Tibial nerve (tissue), 4 donors: ENCODE results near the gene SHISA6. TPM values are rescaled to one million over a fixed set of nuclear protein-coding genes. Genes with fewer than 3 reads are reported as not detected.
A peak's percentile ranks its signal among the peaks of the same experiment; 100 is the strongest.

Experiments
- DNase-seq, 2 donors: peaks; one replicate each; pipeline ENCODE4 v3.0.0-alpha.2; 2019; ENCODE audit warnings: low spot score in 2 of 2
- H3K27ac ChIP-seq, 4 donors: fragments of 200-600 bp; sonication (generic) in 3 of 4; one replicate each; pipeline ENCODE4 v1.5.1; 2017 to 2019; ENCODE audit warnings: mild to moderate bottlenecking in 1 of 4
- H3K27me3 ChIP-seq, 2 donors: fragments of 200-600 bp; sonication (generic) in 1 of 2; one replicate each; pipeline versions ENCODE4 v1.5.1 to v1.6.0; 2017 to 2019
- H3K36me3 ChIP-seq, 3 donors: fragments of 200-600 bp; sonication (generic); one replicate each; pipeline ENCODE4 v1.5.1; 2018 to 2019
- H3K4me1 ChIP-seq, 4 donors: fragments of 200-600 bp; sonication (generic) in 3 of 4; one replicate each; pipeline ENCODE4 v1.5.1; 2017 to 2019
- H3K4me3 ChIP-seq, 4 donors: fragments of 200-600 bp; sonication (generic) in 3 of 4; one replicate each; pipeline ENCODE4 v1.5.1; 2017 to 2019; ENCODE audit warnings: mild to moderate bottlenecking in 1 of 4, moderate library complexity in 1 of 4
- H3K9me3 ChIP-seq, 4 donors: fragments of 200-600 bp; sonication (generic) in 3 of 4; one replicate each; pipeline ENCODE4 v1.5.1; 2017 to 2019
- CTCF ChIP-seq, 5 experiments: fragments of 200-600 bp in 3 of 5; fragments of 450-650 bp in 2 of 5; sonication (generic) in 3 of 5; IDR thresholded peaks; one replicate each; pipeline ENCODE4 v1.5.1; 2016 to 2019; ENCODE audit warnings: antibody characterized with exemption in 5 of 5, mild to moderate bottlenecking in 3 of 5, moderate library complexity in 2 of 5
- EP300 ChIP-seq, 2 donors: sonication (generic); formaldehyde crosslinking; IDR thresholded peaks; one replicate each; pipeline ENCODE4 v1.6.1; 2017; ENCODE audit warnings: antibody characterized with exemption in 2 of 2, mild to moderate bottlenecking in 1 of 2
- POLR2A ChIP-seq, 2 donors: fragments of 450-650 bp; IDR thresholded peaks; one replicate each; pipeline ENCODE4 v1.6.1; 2017; ENCODE audit warnings: antibody characterized with exemption in 2 of 2, mild to moderate bottlenecking in 2 of 2, moderate library complexity in 2 of 2
- WGBS, 2 donors: methylation state at CpG; one replicate each; pipeline ENCODE4 v1.1.5; 2018; 5-methylcytosine and 5-hydroxymethylcytosine counted together
- total RNA-seq, 4 donors: library from RNA; depleted of rRNA; stranded (reverse); fragments of >200 nt; gene quantifications; one replicate each; pipeline ENCODE4 v1.1.0, GENCODE V29; 2016

SHISA6 gene
- total RNA-seq, 4 donors from 2014 or later = 10.8 to 28.0 (median 21.9) TPM

DNA sequence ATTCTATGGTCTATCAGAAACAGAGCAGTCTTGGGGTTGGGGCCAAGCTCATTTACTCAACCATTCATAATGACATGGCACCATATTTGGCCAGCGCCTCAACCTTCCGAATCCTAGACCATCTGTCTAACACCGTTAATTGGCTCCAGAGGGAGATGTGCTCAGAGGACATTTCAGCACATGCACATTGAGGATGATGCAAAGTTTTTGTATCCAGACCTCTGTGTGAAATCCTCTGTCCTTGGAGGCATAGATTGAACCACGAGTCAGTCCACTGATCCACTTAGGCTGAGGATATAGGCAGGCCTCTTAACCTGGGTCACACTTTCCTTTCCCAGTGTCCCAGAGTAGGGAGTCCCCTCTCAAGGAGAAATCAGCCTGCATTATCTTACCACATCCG, 85.5 kb downstream of the SHISA6 start:
- no peak for DNase-seq
- Histone ChIP-seq H3K4me3 (no peak overlapping the region), H3K27ac (no peak overlapping the region), H3K9me3 (no peaks in the 10 kb centered on the region), H3K27me3 (no peaks in the 10 kb centered on the region), H3K36me3 (no peaks in the 10 kb centered on the region), H3K4me1 (peaks cover 0 to 2% (median 0%) of the 10 kb centered on the region in 4 donors)
- TF ChIP-seq EP300 (IDR thresholded peaks at IDR 0.05) (no peak), CTCF (IDR thresholded peaks at IDR 0.05) (no peak), POLR2A (IDR thresholded peaks at IDR 0.05) (no peak)
- 87 to 90% methylated on average over 5 of the region's 5 CpGs for WGBS, 2 donors

DNA sequence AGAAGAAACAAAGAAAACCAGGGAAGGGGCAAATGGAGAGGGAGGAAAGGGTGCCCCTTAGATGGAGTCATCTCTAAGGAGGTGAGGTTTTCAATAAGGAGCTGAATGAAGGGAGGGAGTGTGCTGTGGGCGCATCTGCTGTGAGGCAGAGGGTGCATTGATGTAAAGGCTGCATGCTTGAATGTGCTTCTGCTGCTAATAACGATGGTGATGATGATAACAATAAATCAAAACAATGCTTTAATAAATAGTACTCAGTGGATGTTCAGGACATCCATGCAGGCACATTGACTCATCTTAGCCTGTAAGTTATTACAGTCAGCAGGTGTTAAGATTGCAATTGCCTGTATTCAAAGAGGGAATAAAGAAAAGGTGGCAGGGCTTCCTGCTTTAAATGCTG, 87.8 kb downstream of the SHISA6 start:
- Histone ChIP-seq H3K4me1 (peaks cover 0 to 5% (median 0%) of the 10 kb centered on the region in 4 donors), H3K4me3 (no peak overlapping the region), H3K27me3 (no peaks in the 10 kb centered on the region), H3K36me3 (no peaks in the 10 kb centered on the region), H3K27ac (no peak overlapping the region), H3K9me3 (no peaks in the 10 kb centered on the region)
- TF ChIP-seq EP300 (IDR thresholded peaks at IDR 0.05) = no peak
- no peak for TF ChIP-seq CTCF (IDR thresholded peaks at IDR 0.05)
- no peak for TF ChIP-seq POLR2A (IDR thresholded peaks at IDR 0.05)
- 54 to 59% methylated on average over 2 of the region's 2 CpGs for WGBS, 2 donors
- DNase-seq = no peak

GRCh38 chr17:11330006-11330405, 89.0 kb downstream of the SHISA6 start:
- TF ChIP-seq EP300 (IDR thresholded peaks at IDR 0.05) (no peak), CTCF (IDR thresholded peaks at IDR 0.05) (no peak), POLR2A (IDR thresholded peaks at IDR 0.05) (no peak)
- H3K4me3 ChIP-seq = no peak overlapping the region
- WGBS, 2 donors = 75 to 88% methylated on average over 4 of the region's 4 CpGs
- no peaks in the 10 kb centered on the region for H3K36me3 ChIP-seq
- H3K9me3 ChIP-seq = no peaks in the 10 kb centered on the region
- no peaks in the 10 kb centered on the region for H3K27me3 ChIP-seq
- no peak overlapping the region for H3K27ac ChIP-seq
- DNase-seq = no peak
- peaks cover 0 to 5% (median 0%) of the 10 kb centered on the region in 4 donors for H3K4me1 ChIP-seq

- peaks cover 0 to 5% (median 0%) of the 10 kb centered on the region in 4 donors for H3K4me1 ChIP-seq
- 20 to 23% methylated on average over 8 of the region's 8 CpGs for WGBS, 2 donors
- no peaks in the 10 kb centered on the region for H3K36me3 ChIP-seq
- TF ChIP-seq POLR2A (IDR thresholded peaks at IDR 0.05) (no peak), EP300 (IDR thresholded peaks at IDR 0.05) (peak in 1 of 2 donors; percentile 10)
- H3K27me3 ChIP-seq = no peaks in the 10 kb centered on the region
- DNase-seq = no peak
- H3K4me3 ChIP-seq = no peak overlapping the region
- no peaks in the 10 kb centered on the region for H3K9me3 ChIP-seq
- no peak overlapping the region for H3K27ac ChIP-seq
Measured at GRCh38 chr17:11330826-11331225, 89.8 kb downstream of the SHISA6 start.

- 34 to 45% methylated on average over 15 of the region's 15 CpGs for WGBS, 2 donors
- Histone ChIP-seq H3K4me1 (peaks cover 0 to 5% (median 0%) of the 10 kb centered on the region in 4 donors), H3K4me3 (no peak overlapping the region), H3K27ac (no peak overlapping the region), H3K36me3 (no peaks in the 10 kb centered on the region), H3K27me3 (no peaks in the 10 kb centered on the region), H3K9me3 (no peaks in the 10 kb centered on the region)
- no peak for TF ChIP-seq EP300 (IDR thresholded peaks at IDR 0.05)
- no peak for TF ChIP-seq POLR2A (IDR thresholded peaks at IDR 0.05)
- TF ChIP-seq CTCF (IDR thresholded peaks at IDR 0.05) = no peak
- no peak for DNase-seq
Measured at GRCh38 chr17:11331547-11332513, 90.8 kb downstream of the SHISA6 start.
